ENCODE measurements around the gene USH2A. TPM values are rescaled to one million over a fixed set of nuclear protein-coding genes. Genes with fewer than 3 reads are reported as not detected.

Gene USH2A
- total RNA-seq, 1 donor from 2014 or later, result not detected

DNA sequence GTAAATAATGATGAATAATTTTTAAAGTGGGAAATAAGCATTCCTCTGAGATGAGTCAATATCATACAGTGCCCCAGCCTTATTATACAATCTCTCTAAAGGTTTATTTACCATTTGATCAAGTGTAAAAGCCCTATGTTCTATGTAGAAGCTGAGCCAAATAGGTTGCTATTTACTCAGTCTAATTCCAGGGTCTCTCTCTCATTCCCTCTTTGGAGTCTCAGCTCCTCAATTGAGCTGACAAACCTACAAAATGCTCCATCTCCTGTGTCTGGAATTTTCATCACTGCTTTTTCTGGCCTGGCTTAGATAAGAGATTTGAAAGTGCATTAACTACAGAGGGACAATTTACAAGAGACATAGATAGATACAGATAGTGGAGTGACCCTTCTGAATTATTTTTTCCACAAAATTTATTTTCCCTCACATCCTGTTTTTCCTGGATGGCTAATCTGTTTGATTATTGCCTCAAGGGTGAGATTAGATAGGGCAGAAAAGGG is 24.8 kb upstream of the USH2A start:
- no peaks in the 10 kb centered on the region for H3K27me3 Mint-ChIP-seq (ENCODE audit: insufficient read depth)
- H3K27ac Mint-ChIP-seq, result no peak overlapping the region
- intact Hi-C loops (cut with micrococcal nuclease), result no loop called here
- no peaks in the 10 kb centered on the region for H3K36me3 Mint-ChIP-seq (ENCODE audit: low read depth)
- DNase-seq (ENCODE audit: low spot score), result no peak
- H3K4me1 Mint-ChIP-seq (ENCODE audit: low read depth), result no peaks in the 10 kb centered on the region
- H3K9me3 Mint-ChIP-seq, result peaks cover 4% of the 10 kb centered on the region
- no peak overlapping the region for H3K4me3 Mint-ChIP-seq

DNA sequence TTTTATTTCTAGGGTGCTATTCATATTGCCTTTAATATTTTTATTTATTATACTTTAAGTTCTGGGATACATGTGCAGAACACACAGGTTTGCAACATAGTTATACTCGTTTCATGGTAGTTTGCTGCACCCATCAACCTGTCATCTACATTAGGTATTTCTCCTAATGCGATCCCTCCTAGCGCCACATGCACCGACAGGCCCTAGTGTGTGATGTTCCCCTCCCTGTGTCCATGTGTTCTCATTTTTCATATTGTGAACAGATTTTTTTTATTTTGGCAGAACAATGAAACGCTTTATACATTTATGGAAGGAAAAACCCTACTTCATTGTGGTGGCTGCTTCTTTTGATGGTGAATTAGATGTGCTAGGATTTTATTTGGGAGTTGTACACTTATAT is 14.4 kb upstream of the USH2A start:
- intact Hi-C loops (cut with micrococcal nuclease), result no loop called here
- no peak for DNase-seq (ENCODE audit: low spot score)
- H3K27me3 Mint-ChIP-seq (ENCODE audit: insufficient read depth), result no peaks in the 10 kb centered on the region
- no peaks in the 10 kb centered on the region for H3K36me3 Mint-ChIP-seq (ENCODE audit: low read depth)
- H3K9me3 Mint-ChIP-seq, result no peaks in the 10 kb centered on the region
- no peak overlapping the region for H3K4me3 Mint-ChIP-seq
- no peak overlapping the region for H3K27ac Mint-ChIP-seq
- no peaks in the 10 kb centered on the region for H3K4me1 Mint-ChIP-seq (ENCODE audit: low read depth)

DNA sequence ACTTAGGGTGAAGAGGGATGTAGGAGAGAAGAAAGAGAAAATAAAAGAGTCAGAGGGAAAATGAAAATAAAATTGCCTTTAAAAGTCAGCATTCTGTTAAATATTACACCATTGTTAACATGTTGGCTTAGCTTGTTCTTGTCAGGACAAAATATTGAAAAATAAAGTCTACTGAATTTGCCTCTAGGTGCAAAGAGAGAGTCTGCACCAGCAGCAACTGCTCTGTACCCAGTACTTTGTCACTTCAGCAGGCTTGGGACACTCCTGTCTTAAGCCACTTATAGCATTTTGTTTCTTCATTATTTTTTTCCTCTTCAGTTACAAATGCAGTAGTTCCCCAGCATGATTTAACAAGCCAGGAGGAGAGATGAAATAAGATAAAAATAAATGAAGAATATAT is 11.0 kb upstream of the USH2A start:
- H3K4me1 Mint-ChIP-seq (ENCODE audit: low read depth), result no peaks in the 10 kb centered on the region
- H3K9me3 Mint-ChIP-seq, result no peaks in the 10 kb centered on the region

DNA sequence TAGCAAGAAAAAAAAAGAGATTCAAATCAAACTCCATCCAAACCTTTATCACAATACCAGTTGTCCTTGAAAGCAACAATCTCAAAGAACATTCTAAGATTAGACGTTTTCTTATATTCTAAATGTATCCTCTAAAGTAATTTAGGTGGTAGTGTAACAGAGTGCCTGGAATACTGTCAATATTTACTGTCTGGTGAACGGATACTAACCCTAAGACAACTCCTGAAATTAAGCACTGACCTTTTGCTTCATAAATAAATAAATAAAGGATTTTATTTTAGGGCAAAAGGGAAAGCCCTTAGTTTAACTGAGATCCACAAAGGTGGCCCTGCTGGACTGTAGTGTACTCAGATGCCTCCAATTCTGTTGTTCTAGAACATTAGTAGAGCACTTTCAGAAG is 9.9 kb upstream of the USH2A start:
- intact Hi-C loops (cut with micrococcal nuclease), result no loop called here
- Mint-ChIP-seq H3K4me1 (ENCODE audit: low read depth) (no peaks in the 10 kb centered on the region), H3K27ac (no peak overlapping the region), H3K27me3 (ENCODE audit: insufficient read depth) (no peaks in the 10 kb centered on the region), H3K4me3 (no peak overlapping the region), H3K36me3 (ENCODE audit: low read depth) (no peaks in the 10 kb centered on the region), H3K9me3 (no peaks in the 10 kb centered on the region)
- no peak for DNase-seq (ENCODE audit: low spot score)

More for the DNA sequence above, 11.0 kb upstream of the USH2A start:
- Mint-ChIP-seq H3K27me3 (ENCODE audit: insufficient read depth) (no peaks in the 10 kb centered on the region), H3K36me3 (ENCODE audit: low read depth) (no peaks in the 10 kb centered on the region), H3K27ac (no peak overlapping the region), H3K4me3 (no peak overlapping the region)
- no peak for DNase-seq (ENCODE audit: low spot score)
- intact Hi-C loops (cut with micrococcal nuclease), result no loop called here

DNA sequence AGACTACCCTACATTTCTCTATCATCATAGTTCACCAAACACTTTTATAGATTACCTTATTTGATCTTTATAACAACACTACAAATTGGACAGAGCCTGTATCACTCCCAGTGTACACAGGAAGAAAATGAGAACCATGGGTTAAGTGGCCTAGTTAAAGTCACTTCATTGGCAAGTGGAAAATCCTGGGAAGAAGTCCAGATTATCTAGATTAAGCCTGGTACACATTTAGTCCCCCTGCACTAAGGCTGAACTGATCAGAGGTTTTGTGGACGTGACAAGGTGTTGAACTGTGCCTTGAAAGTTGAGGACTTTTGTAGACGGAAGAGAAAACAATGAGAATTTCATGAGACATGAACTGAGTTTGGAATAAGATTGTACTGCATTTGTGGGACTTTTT is 7.5 kb upstream of the USH2A start:
- H3K27me3 Mint-ChIP-seq (ENCODE audit: insufficient read depth), result no peaks in the 10 kb centered on the region
- no peak overlapping the region for H3K4me3 Mint-ChIP-seq
- H3K9me3 Mint-ChIP-seq, result no peaks in the 10 kb centered on the region
- DNase-seq (ENCODE audit: low spot score), result no peak
- H3K4me1 Mint-ChIP-seq (ENCODE audit: low read depth), result no peaks in the 10 kb centered on the region
- intact Hi-C loops (cut with micrococcal nuclease), result no loop called here
- H3K36me3 Mint-ChIP-seq (ENCODE audit: low read depth), result no peaks in the 10 kb centered on the region
- no peak overlapping the region for H3K27ac Mint-ChIP-seq

DNA sequence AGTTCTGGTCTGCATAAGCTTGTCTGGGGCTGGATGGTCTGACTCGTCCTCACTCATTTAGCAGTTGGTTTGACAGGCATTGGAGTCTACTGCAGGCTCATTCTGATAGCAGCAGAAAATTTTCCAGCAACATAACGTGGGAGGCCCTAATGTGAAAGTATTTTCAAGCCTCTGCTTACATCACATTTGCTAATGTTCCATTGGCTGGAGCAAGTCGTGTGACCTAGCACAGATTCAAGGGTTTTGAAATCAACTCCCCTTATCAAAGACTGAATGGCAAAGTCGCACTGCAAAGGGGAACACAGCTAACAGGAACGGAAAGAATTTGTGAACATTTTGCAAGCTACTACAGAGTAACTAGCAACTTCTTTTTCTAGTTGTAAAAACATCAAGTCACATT is 2.3 kb upstream of the USH2A start:
- Mint-ChIP-seq H3K4me1 (ENCODE audit: low read depth) (no peaks in the 10 kb centered on the region), H3K4me3 (no peak overlapping the region), H3K27me3 (ENCODE audit: insufficient read depth) (no peaks in the 10 kb centered on the region), H3K9me3 (no peaks in the 10 kb centered on the region), H3K36me3 (ENCODE audit: low read depth) (no peaks in the 10 kb centered on the region), H3K27ac (no peak overlapping the region)
- no peak for DNase-seq (ENCODE audit: low spot score)
- intact Hi-C loops (cut with micrococcal nuclease), result no loop called here

DNA sequence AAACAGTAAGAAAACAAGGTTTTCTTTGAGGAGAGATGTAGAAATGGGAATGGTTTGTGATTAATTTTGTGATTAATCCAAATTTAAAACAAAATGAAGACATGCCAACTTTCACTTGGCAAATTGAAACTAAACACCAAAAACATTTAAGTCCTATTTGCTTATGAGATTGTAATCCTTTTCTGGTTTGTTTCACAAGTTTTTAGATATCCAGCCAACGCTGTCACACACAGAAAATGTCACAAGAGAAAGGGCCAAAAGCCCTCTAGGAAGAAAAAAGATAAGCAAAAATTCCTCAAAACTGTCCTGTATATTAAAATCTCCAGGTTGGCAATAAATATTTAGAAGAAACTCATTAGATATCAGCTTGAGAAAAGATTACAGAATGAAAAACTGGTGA is 2.5 kb downstream of the USH2A start:
- no peaks in the 10 kb centered on the region for H3K27me3 Mint-ChIP-seq (ENCODE audit: insufficient read depth)
- H3K4me1 Mint-ChIP-seq (ENCODE audit: low read depth), result no peaks in the 10 kb centered on the region
- H3K36me3 Mint-ChIP-seq (ENCODE audit: low read depth), result no peaks in the 10 kb centered on the region
- H3K9me3 Mint-ChIP-seq, result no peaks in the 10 kb centered on the region
- intact Hi-C loops (cut with micrococcal nuclease), result no loop called here
- H3K27ac Mint-ChIP-seq, result no peak overlapping the region
- H3K4me3 Mint-ChIP-seq, result no peak overlapping the region
- DNase-seq (ENCODE audit: low spot score), result no peak

DNA sequence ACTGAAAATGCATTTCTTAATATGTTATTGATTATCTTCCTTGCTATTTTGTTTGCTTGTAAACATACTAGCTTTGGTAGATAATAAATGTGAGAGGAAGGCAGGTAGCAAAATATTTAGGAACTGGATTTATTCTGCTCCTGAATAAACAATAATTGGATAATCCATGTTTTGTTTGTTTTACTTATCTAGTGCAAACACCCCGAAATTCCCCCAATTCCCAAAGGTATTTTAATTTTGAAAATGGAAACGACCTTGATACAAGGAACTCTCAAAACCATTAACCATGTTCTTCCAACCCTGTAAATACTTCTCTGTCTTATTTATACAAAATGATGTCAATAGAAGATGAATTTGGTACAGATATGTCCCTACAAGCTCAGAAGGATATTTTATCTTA is 3.0 kb downstream of the USH2A start:
- Mint-ChIP-seq H3K9me3 (no peaks in the 10 kb centered on the region), H3K4me1 (ENCODE audit: low read depth) (no peaks in the 10 kb centered on the region), H3K4me3 (no peak overlapping the region), H3K27ac (no peak overlapping the region), H3K27me3 (ENCODE audit: insufficient read depth) (no peaks in the 10 kb centered on the region), H3K36me3 (ENCODE audit: low read depth) (no peaks in the 10 kb centered on the region)
- DNase-seq (ENCODE audit: low spot score), result no peak
- intact Hi-C loops (cut with micrococcal nuclease), result no loop called here

DNA sequence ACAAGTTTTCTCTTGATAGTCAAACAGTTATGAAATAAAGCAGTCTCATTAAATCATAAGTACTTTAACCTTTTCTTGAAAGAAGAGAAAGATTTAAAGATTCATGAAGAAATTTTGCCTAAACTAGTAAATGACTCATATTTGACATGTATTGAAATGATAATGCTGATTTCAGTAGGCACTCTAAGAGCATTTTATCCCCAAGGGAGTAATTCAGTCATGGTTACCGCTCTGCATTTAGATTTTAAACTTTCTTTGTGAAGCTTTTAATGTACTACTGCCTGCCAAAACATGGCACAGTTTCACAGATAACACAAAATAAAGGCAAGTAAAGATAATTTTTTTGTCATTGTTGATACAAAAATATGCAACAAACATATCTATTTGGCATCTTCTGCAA is 6.8 kb downstream of the USH2A start:
- intact Hi-C loops (cut with micrococcal nuclease), result no loop called here
- no peak overlapping the region for H3K4me3 Mint-ChIP-seq
- no peaks in the 10 kb centered on the region for H3K9me3 Mint-ChIP-seq
- H3K27me3 Mint-ChIP-seq (ENCODE audit: insufficient read depth), result no peaks in the 10 kb centered on the region
- no peaks in the 10 kb centered on the region for H3K4me1 Mint-ChIP-seq (ENCODE audit: low read depth)
- no peaks in the 10 kb centered on the region for H3K36me3 Mint-ChIP-seq (ENCODE audit: low read depth)
- H3K27ac Mint-ChIP-seq, result no peak overlapping the region
- no peak for DNase-seq (ENCODE audit: low spot score)

DNA sequence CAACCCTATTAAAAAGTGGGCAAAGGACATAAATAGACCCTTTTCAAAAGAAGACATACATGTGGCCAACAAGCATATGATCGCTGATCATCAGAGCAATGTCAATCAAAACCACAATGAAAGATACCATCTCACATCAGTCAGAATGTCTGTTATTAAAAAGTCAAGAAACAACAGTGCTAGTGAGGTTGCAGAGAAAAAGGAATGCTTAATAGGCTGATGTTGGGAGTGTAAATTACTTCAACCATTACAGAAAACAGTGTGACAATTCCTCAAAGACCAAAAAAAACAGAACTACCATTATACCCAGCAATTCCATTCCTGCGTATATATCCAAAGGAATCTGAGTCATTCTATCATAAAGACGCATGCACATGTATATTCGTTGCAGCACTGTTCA is 13.2 kb downstream of the USH2A start:
- H3K27me3 Mint-ChIP-seq (ENCODE audit: insufficient read depth), result no peaks in the 10 kb centered on the region
- H3K4me1 Mint-ChIP-seq (ENCODE audit: low read depth), result no peaks in the 10 kb centered on the region
- H3K36me3 Mint-ChIP-seq (ENCODE audit: low read depth), result no peaks in the 10 kb centered on the region
- H3K9me3 Mint-ChIP-seq, result no peaks in the 10 kb centered on the region
- no peak for DNase-seq (ENCODE audit: low spot score)
- H3K27ac Mint-ChIP-seq, result no peak overlapping the region
- intact Hi-C loops (cut with micrococcal nuclease), result no loop called here
- no peak overlapping the region for H3K4me3 Mint-ChIP-seq

DNA sequence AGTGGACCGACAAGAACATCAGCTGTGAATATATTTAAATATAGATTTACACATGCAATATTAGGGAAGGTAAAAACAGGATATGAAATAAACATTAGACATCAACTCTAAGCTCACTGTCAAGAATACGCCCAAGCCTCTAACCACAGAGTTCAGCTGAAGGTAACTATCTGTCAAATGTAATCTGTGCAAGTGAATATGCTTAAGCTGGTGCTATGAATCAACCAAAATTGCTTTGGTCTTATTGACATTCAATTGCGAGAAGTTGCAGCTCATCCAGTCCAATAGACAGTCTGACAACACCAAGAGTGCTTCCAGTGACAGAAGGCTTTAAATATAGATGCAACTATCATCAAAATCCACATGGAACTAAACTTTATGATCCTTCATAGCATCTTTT is 32.3 kb downstream of the USH2A start:
- intact Hi-C loops (cut with micrococcal nuclease), result no loop called here
- H3K36me3 Mint-ChIP-seq (ENCODE audit: low read depth), result no peaks in the 10 kb centered on the region
- no peaks in the 10 kb centered on the region for H3K9me3 Mint-ChIP-seq

DNA sequence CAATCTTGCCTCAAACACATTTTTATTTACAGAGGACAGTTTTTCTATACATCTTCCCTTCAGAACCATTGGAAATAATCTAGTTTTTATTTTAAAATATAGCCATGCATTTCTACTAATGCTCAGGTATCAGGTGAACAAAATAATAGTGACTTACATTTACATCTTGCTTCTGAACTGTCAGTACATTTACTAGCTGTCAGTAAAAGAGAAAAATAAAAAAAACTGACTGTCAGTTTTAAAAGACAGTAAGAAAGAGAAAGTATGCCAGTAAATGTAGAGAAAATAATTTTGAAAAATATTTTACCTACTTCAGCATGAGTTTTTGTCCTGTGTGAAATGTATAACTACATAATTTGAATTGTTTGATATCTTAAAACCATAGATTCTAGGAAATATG is 33.5 kb downstream of the USH2A start:
- DNase-seq (ENCODE audit: low spot score), result no peak
- intact Hi-C loops (cut with micrococcal nuclease), result no loop called here
- Mint-ChIP-seq H3K27ac (no peak overlapping the region), H3K9me3 (no peaks in the 10 kb centered on the region), H3K27me3 (ENCODE audit: insufficient read depth) (no peaks in the 10 kb centered on the region), H3K36me3 (ENCODE audit: low read depth) (no peaks in the 10 kb centered on the region), H3K4me1 (ENCODE audit: low read depth) (no peaks in the 10 kb centered on the region), H3K4me3 (no peak overlapping the region)

More for the DNA sequence above, 32.3 kb downstream of the USH2A start:
- no peak for DNase-seq (ENCODE audit: low spot score)
- Mint-ChIP-seq H3K4me1 (ENCODE audit: low read depth) (no peaks in the 10 kb centered on the region), H3K27me3 (ENCODE audit: insufficient read depth) (no peaks in the 10 kb centered on the region), H3K27ac (no peak overlapping the region), H3K4me3 (no peak overlapping the region)

DNA sequence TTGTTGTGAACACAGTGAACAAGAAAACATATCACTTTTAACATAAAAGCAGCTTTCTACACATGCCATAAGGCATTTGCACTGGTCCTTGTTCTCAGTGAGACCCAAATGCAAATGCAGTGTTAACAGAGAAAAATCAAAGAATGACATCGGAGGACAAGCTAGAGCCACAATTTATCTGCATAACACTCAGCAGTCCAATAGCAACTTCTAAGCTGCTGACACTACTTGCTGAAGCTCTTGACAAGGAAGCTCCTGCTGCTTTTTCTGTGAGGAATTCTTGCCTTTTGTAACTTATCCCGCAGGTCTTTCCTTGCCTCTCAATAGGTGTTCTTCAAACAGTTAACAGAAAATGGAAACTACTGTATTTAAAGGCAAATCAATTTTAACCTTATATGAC is 34.7 kb downstream of the USH2A start:
- no peaks in the 10 kb centered on the region for H3K4me1 Mint-ChIP-seq (ENCODE audit: low read depth)
- H3K27ac Mint-ChIP-seq, result no peak overlapping the region
- intact Hi-C loops (cut with micrococcal nuclease), result no loop called here
- DNase-seq (ENCODE audit: low spot score), result no peak
- H3K27me3 Mint-ChIP-seq (ENCODE audit: insufficient read depth), result no peaks in the 10 kb centered on the region
- no peaks in the 10 kb centered on the region for H3K36me3 Mint-ChIP-seq (ENCODE audit: low read depth)
- H3K4me3 Mint-ChIP-seq, result no peak overlapping the region
- H3K9me3 Mint-ChIP-seq, result no peaks in the 10 kb centered on the region

DNA sequence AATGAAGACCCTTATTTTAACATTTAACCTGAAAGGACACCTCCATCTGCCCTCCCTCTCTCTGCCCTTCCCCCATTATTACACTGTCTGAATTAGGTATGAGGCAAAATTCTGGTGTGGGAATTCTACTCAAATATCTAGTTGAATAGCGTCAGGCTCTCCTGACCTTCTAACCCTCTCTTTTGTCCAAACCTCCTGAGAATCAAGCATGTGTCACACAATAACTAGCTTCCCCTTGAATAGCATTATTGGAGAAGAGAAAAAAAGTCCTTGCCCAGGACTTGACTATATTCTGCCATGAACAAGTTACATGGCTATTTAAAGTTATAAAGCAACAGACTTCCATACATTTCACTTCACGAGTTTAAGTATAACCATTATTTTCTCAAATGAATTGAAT is 35.5 kb downstream of the USH2A start:
- intact Hi-C loops (cut with micrococcal nuclease), result no loop called here
- DNase-seq (ENCODE audit: low spot score), result no peak
- H3K4me1 Mint-ChIP-seq (ENCODE audit: low read depth), result no peaks in the 10 kb centered on the region
- no peaks in the 10 kb centered on the region for H3K36me3 Mint-ChIP-seq (ENCODE audit: low read depth)
- no peak overlapping the region for H3K4me3 Mint-ChIP-seq
- no peaks in the 10 kb centered on the region for H3K9me3 Mint-ChIP-seq
- H3K27me3 Mint-ChIP-seq (ENCODE audit: insufficient read depth), result no peaks in the 10 kb centered on the region
- no peak overlapping the region for H3K27ac Mint-ChIP-seq

Data from activated T-helper 1 cell treated with anti-CD3 and anti-CD28 coated beads, Interleukin-12 subunit alpha, Interleukin-12 subunit beta, Interleukin-2, Interleukin-4 antibody, amounts not matched to agents 30 ng/mL and 10 ng/mL and 1 ng/mL, durations not matched to agents 14 hours and 24 hours and 36 hours (primary cell).